Fibroblast of upper back skin (primary cell): ENCODE data around the gene DUSP2.

Source experiments
- DNase-seq: peaks from one replicate; pipeline ENCODE4 v3.0.0-alpha.2; 2013

The DUSP2 gene

DNA sequence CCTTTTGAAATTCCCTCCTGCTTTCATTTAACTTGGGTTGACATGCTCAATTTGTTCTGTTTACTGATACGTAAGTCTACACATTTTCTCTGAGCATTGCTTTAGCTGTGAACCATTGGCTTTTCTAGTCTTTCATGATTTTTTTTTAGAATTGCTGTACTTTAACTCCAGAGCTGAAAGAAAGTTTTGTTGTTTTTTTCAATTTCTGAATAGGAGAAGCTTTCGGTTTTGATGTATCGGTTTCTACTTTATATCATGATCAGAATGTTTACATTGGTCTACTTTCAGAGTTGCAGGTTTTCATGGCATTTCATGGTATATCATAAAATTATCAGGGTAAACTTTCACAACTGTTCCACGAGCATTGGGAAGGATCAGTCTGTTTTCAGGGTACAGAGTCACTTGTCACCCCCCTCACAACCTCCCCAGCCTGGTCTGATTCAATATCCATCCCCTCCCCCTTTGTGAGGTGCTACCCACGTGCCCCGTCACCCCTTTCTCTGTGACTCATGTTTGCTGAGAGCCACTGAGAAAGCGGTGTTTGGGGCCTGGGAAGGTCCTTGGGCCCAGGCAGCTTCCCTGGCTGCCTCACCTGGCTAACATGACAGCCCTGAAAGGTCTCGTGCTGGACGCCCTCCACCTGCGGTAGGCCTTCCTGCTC, 14.0 kb downstream of the DUSP2 start:
- DNase-seq: no peak

DNA sequence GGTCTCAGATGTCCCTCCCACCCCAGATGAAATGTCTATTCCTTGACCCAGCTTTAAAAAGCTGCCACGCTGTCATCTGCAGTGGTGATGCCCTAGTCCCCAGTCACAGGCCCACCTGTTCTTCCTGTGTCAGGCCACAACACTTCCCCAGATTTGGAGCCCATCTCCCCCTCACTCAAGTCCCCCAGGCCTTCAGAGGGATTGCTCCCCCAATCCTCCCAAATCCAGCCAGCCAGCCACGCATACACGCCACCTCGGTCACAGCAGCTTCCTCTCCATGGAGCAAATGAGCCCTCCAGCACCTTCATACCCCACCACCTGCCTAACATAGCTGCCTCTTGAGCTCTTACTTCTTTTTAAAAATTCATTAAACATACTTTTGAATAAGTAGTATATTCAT, 14.8 kb downstream of the DUSP2 start:
- no peak for DNase-seq

DNA sequence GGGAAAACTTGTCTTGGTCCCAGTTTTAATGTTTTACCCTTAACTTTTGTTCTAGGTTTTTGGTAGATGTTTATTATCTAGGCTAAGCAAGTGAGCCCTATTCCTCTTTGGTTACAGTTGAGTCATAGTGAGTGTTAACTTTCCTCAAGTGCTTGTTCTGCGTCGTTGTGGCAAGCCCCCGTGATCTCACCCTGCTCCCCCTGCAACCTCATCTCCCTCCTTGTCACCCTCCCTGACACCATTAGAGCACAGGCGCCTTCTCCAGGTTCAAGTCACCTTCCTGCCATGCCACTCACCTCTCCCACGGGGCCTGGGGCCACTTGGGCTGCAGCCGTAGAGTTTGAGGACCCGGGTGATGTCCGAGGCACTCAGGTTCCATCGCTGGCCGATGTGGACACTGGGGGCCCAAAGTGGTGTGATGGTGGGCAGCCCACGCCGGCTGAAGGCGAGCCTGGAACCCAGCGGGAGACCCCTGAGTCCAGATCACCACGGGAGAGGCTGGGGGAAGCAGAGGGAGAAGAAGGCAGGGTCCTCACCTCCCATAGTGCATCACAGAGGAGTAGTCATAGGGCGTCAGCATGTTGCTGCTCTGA, 15.6 kb downstream of the DUSP2 start:
- no peak for DNase-seq

DNA sequence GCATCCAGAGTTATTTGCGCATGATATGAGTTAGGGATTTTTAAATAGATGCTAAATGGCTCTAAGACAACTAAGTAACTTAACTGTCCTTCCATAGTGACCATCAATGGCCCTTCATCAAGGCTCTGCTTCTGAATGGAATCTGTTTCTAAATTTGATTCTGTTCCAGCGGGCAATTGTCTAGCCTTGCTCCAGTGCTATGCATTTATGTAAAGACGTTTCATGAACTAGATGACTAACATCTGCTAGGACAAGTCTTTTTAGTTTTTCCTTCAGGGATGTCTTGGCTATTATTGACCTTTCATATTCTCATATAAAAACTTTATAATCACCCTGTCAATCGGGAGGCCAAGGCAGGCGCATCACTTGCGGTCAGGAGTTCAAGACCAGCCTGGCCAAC, 16.8 kb downstream of the DUSP2 start:
- no peak for DNase-seq

DNA sequence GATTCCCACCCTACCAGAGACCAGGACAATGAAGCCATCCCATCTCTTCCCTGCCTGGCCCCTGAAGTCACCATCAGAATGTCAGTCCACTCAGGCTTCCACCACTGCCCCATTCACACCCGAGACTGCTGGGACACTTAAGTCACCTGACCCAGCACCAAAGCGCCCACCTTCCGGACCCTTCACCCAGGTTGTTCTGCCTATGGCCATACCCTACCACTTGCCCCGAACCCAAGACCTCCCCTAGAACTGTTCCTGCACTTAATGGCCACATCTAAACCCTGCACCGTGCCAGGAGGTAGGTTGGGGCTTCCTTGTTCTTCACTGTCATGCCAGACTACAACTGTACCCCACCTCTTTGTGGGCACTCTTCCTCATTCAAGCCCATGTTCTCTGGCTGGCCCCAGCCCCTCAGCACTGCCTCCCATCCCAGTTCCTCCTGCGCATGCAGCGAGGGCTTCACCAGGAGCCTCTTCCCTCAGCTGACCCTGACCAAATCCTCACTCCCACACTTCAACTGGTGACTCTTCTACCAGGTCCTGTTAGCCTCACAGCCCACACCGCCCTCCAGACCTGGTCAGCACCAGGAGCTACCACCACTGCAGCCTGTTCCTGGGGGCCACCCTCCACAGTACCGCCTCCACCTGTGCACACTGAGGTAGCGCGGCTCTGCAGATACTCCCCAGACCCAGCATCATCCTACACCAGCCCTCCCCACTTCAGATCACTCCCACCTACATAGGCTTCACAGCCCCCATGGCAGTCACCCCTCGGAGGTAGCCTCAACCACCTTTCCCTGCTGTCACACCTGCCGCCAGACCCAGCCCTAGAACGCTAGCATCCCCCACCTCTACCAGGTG, 20.6 kb downstream of the DUSP2 start:
- no peak for DNase-seq

DNA sequence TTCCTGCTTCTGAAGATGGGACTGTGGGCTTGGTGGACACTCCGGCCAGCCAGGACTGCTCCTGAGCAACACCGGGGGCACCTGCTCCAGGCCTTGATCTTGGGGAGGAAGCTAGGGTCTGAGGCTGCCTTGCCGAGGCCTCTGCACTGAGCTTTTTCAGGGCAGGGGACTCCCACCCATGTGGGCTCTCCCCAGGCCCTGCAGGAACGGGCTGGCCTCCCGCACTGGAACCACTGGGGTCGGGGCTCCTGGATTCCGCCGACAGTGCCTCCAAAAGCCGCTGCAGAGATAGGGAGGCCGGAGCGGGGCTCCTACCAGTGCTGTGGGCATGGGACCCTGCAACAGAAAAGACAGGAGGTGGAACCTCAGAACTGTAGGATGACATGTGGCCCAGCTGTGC, 21.3 kb downstream of the DUSP2 start:
- no peak for DNase-seq

DNA sequence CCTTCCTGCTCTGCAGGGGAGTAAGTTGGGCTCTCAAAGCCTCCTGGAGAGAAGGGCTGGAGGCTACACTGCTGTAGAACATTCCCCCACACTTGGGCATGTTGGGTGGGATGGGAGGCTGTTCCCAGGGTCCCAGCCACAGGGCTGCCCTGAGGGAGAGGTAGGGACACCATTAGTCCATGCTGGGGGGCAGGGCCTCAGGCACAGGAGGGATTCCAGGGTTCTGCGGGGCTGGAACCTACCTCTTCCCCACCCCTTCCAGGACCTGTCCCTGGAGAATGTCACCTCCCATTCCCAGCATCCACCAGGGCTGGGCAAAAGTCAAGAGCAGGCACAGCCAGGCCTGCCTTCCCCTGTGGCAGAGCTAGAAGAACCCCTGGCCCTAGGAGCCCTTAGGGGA, 21.9 kb downstream of the DUSP2 start:
- no peak for DNase-seq

DNA sequence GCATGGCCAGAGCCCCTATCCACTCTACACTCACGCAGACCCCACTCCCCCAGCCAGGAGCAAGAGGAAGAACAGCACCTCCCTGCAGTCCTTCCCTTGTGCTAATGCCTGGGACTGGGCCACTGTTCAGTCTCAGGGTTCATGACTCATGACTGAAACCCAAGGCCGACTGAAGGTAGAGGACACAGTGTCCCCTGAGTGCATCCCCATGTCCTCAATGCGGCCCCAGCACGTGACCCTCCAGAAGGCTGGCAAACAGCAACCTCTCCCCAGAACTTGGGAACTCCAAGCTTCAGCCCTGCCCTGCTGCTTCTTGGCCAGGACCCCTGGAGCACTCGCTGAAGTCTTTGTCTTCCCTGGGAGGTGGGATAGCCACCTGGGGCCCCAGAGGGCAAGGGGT, 22.8 kb downstream of the DUSP2 start:
- DNase-seq: no peak

DNA sequence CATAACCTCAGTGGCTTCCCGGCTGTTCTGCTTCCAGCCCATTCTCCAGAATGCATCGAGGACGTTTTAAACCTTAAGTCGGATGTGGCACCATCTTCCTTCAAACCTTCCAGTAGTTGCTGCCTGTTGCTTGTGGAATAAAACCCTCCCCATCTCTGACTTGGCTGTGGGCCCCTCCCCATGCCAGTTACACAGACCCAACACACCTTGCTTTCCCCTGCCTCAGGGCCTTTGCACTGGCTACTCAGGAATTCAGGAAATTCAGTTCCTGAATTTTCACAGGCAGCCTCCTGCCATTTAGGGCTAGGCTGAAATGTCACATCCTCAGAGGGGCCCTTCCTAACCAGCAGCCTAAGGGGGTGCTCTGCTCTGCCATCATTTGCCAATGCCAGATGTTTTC, 23.8 kb downstream of the DUSP2 start:
- no peak for DNase-seq

DNA sequence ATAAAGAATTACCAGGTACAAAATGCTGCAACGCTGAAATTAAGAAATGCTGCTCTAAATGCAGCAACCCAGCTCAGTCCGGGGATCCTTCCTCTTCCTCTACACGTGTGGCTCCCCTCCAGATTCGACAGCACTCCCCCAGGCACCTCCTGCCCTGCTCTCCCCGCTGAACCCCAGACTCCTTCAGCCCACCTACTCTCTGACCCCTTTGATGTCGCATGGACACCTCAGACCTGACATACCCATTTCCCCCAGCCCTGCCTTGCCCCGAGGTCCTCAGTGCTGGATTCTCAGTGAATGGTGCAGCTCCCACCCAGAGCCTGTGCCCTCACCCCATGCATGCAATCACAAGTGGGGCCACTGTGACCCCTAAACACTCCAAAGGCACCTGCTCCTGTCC, 24.2 kb downstream of the DUSP2 start:
- no peak for DNase-seq

DNA sequence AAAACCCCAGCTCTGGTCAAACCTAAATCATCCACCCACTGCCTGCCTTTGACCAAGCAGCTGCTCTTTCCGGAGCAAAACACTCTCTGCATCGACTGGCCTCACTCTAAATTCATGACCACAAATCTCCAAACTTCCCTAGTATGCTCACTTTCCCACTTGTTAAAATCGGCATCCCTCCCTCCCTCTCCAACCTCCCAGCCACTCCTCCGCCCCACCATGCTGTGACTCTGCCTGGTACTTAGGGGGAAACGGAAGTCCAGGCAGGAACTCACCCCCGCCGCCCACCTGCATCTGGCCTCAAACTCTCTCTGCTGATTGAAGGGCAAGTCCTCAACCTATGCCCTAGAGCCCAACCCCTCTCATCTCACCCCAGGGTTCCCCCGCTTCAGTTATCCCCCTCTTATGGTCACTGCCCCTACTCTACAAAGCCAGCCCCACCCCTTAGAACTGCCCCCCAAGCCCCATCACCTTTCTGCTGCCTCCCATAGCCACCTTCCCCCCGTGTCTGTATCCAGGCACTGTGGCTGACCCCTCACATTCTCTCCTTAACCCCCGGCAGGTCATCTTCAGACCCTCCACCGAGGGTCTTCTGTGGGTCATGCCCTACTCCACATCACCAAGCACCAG, 25.0 kb downstream of the DUSP2 start:
- DNase-seq: no peak

DNA sequence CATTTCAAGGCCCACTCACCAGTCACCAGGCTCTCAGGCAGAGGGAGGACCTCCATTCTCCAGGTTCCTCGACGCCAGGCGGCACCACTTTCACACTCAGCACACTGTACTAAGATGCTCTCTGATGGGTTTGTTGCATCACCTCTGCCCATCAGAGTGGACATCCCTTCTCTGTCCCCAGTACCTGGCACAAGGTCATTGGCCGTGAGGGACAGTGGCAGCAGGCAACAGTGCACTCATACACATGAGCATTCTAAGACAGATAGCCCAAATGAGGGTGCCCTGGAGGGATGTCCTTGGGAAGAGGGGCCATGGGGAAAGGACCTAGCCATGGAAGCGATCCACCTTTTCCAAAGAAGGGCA, 25.9 kb downstream of the DUSP2 start:
- no peak for DNase-seq

DNA sequence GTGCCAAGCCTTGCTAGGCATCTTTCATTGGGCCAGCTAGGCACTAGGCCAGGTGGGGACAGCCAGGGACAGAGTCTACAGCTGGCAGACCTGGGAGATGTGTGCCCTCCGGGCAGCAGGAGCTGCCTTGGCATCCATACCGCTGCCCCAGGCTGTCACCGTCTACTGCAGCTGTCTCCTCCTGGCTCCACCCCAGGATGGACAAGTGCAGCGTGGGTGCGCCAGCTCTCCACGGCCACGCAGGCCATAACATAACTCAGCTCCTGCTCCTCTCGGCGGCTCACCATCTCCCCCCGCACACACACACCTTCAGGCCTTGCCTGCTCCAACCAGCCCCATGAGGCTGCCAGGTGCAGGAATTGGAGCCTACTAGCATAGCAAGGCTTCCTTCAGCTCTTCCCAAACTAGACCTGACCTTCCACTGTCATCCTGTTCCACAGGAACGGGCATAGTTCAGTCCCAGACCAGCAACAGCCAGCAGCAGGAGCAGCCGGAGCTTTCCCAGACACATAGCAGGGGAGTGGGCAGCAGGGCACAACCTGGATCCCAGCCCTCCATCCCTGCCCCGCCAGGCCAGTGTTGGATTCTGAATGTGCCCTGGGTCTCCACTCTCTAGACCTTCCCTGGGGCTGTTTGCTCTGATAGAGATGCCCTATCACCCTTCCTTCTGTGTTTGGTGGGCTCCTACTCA, 26.4 kb downstream of the DUSP2 start:
- no peak for DNase-seq

DNA sequence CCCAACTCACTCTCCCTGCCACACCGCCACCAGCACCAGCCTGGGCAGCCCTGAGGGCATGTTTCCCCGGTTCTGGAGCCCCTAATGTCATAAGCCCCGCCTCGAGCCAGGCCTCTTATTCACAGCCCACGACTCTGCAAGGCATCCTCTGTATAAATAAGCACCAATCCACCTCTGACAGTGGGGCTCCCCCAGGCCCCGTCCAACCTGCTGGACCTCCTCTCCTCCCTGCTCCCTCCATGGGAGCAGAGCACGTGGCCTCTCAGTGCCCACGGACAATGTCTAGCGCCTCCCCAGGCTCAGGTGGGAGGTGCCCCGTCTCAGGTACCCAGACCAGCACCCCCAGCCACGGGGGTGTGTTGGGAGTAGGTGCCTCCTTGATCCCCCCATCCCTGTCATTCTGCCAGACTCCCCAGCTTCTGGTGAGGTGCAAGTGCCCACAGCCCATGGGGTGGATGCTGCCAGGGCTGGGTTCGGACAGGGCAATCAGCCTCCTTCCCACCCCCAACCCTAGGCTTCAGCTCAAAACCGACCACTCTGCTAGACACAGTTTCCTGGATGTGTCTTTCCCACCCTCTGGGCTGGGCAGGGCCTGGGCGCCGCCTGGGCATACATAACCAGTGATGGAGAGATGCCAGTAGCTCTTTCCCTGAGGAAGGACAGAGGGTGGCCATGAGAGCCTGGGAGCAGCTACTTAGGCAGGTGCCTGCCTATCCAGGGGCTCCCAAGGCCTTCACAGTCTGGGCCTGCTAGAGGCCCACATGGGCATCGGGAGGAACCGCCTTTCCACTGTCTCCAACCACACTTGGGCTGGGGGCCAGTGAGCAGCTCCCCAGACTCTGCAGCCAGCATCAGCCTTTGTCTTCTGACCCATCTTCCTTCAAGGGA, 27.3 kb downstream of the DUSP2 start:
- no peak for DNase-seq

DNA sequence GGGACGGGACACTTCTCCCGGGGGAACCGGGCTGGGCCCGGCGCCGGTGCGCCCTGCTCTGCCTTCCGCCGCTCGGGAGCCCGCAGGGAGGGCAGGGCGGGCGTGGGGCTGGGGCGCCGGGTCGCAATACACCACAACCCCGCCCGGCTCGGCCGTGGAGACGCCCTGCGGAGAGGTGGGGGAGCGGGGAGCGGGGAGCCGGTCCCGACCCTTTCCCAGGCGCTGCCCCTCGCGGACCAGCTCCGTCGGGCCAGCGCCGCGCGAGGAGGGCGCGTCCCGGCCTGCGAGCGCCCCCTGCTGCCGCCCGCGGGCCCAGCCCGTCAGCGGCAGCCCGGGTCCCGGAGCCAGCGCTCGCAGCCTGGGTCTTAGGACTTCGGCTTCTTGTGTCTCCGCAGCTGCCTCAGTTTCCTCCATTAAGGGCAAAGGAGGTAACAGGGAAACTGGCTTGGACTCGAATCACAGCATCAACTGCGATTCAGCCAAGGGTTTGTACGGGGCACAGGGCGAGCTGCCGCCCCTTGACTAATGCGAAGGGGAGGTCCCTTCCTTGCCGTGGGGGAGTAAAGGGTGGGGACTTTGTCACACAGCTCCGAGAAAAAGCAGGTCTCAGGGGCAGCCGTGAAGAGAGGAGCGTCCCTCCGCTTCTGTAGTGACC, 28.2 kb downstream of the DUSP2 start:
- peak; percentile 21 for DNase-seq

DNA sequence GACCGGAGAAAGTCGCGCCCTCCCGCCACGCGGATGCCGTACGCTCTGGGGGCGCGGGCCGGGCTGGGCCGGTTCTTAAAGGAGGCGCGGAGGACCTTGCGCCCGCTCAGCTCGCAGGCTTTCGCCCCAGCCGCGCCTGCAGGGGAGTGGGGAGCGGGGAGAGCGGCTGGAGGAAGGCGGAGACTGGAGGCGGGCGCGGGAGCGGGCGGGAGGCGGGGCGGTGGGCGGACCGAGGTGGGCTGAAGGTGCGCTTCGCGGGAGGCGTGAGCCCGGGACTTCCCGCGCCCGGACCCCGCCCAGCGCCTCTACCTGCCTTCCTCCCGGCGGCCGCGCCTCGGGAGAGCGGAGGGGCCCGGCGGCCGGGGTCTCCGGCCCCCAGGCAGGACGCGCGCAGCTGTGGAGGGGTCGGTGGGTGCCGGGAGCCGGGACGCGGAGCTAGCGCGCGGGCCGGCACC, 28.8 kb downstream of the DUSP2 start, which contains the start of gene ADRA2B:
ADRA2B (minus strand) TSS at position 148 of the 455 bp plus-strand sequence. CDS start 422 bp downstream, outside the sequence.
- DNase-seq: peak; percentile 20

DNA sequence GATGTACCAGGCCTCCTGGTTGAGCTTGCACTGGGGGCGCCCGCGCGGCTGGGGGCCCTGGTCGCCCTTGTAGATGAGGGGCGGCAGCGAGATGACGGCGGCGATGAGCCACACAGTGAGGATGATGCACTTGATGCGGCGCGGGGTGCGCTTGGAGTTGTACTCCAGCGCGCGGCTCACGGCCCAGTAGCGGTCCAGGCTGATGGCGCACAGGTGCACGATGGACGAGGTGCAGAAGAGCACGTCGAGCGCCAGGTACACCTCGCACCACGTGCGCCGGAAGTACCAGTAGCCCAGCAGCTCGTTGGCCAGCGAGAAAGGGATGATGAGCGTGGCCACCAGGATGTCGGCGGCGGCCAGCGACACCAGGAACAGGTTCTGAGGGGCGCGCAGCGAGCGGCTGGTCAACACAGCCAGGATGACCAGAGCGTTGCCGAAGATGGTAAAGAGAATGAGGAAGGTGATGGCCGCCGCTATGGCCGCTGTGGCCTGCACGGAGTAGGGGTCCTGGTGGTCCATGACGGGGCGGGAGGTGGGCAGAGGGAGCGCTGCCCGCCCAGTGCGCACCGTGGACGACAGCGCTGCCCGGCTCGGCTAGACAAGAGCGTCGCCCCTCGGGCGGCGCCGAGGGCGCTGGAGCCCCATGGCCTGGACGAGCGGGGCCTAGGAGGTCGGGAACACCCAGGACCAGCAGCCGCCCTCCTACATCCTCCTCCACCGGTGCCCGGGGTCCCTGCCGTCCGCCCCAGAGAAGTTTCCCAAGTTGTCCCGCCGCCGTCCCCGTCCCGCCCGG, 29.4 kb downstream of the DUSP2 start:
- no peak for DNase-seq

DNA sequence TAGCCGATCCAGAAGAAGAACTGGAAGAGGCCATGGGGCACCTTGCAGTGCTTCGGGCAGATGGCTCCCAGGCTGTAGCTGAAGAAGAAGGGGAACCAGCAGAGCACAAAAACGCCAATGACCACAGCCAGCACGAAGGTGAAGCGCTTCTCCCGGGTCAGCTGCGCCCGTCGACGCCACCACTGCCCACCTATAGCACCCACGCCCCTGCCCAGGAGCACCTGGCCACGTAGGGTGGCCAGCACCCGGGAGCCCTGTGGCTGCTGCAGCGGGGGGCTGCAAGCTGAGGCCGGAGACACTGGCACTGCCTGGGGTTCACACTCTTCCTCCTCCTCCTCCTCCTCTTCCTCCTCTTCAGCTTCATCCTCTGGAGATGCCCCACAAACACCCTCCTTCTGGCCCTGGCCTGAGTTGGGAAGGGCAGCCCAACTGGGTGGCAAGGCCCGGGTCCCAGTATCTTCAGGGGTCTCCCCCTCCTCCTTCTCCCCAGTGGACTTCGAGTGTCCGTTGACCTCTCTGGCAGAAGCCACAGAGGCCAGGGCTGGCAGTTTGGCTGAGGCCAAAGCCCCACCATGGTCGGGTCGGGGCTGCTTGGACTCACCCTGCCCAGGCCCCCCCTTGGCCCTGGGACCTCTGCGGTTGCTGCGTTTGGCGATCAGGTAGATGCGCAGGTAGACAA, 30.2 kb downstream of the DUSP2 start:
- DNase-seq: no peak

DNA sequence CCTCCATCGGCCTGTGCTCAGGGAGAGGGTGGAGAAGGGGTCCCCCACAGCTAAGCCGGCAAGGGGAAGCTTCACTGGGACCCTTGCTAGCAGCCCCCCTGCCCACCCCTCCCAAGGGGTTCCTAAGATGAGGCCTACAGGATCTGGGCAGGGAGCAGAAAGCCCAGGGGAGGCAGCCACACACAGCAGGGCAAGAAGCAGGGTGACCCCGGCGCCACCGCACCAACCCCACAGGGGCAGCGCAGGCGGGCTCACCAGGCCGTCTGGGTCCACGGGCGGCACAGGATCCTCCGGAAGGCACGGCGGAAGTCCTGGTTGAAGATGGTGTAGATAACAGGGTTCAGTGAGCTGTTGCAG, 30.7 kb downstream of the DUSP2 start:
- DNase-seq: no peak

DNA sequence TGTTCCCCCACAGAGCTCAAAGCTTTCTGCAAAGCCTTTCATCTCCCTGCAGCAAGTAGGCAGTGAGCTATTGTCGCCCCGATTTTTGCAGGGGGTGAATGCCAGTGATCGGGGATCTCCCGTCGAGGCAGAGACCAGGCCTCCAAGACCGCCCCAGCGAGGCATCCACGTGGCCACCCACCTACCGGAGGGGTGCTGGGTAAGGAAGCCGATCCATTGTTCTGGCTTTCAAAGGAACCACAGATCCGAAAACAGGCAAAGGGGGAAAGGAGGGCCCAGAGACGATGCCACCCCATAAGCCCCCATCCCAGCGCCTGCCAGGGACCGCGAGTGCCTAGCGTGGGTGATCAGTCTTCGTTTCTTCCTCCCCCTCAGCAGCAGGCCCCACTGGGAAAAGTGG, 31.3 kb downstream of the DUSP2 start:
- no peak for DNase-seq
